Mesenchymal stem cell (in vitro differentiated cells and primary cell): ENCODE measurements around the gene SORBS1.

ENCODE experiments used
- DNase-seq: peaks from one replicate; pipeline ENCODE4 v3.0.0-alpha.2; 2013
- H2AFZ ChIP-seq: one replicate; pipeline ENCODE4 v1.6.1; 2013; ENCODE audit warnings: low read depth, mild to moderate bottlenecking, control low read depth, inconsistent platforms, low read length, moderate library complexity
- H2AK5ac ChIP-seq: 2 replicates; pipeline ENCODE4 v1.6.1; 2013; ENCODE audit warnings: low read length, moderate library complexity, mild to moderate bottlenecking, inconsistent platforms; ENCODE audit not compliant: severe bottlenecking
- H2BK120ac ChIP-seq: one replicate; pipeline ENCODE4 v1.6.1; 2013; ENCODE audit warnings: low read depth, mild to moderate bottlenecking, inconsistent platforms, low read length, moderate library complexity
- H2BK12ac ChIP-seq, 2 experiments: one replicate each; pipeline ENCODE4 v1.6.1; 2013; ENCODE audit warnings: inconsistent platforms in 2 of 2, low read length in 2 of 2, mild to moderate bottlenecking in 2 of 2, moderate library complexity in 2 of 2, control low read depth in 1 of 2
- H2BK15ac ChIP-seq: one replicate; pipeline ENCODE4 v1.6.1; 2013; ENCODE audit warnings: mild to moderate bottlenecking, low read depth, inconsistent platforms; ENCODE audit not compliant: poor library complexity, severe bottlenecking
- H2BK5ac ChIP-seq: 2 replicates; pipeline ENCODE4 v1.6.1; 2013; ENCODE audit warnings: low read depth, mild to moderate bottlenecking, low read length, control low read depth, inconsistent platforms; ENCODE audit not compliant: poor library complexity, severe bottlenecking
- H3K14ac ChIP-seq, 2 experiments: one replicate each; pipeline ENCODE4 v1.6.1; 2013; ENCODE audit warnings: inconsistent platforms in 2 of 2, low read length in 2 of 2, control low read depth in 1 of 2, mild to moderate bottlenecking in 1 of 2, moderate library complexity in 1 of 2
- H3K18ac ChIP-seq, 2 experiments: one replicate each; pipeline ENCODE4 v1.6.1; 2013; ENCODE audit warnings: inconsistent platforms in 2 of 2, low read length in 2 of 2, control low read depth in 1 of 2, low read depth in 1 of 2, mild to moderate bottlenecking in 1 of 2
- H3K23ac ChIP-seq, 2 experiments: one replicate each; pipeline ENCODE4 v1.6.1; 2013; ENCODE audit warnings: inconsistent platforms in 2 of 2, low read length in 2 of 2, mild to moderate bottlenecking in 2 of 2, moderate library complexity in 2 of 2, control low read depth in 1 of 2
- H3K27ac ChIP-seq: 2 replicates; pipeline ENCODE4 v1.5.1; 2013; ENCODE audit warnings: mild to moderate bottlenecking, moderate library complexity, low read length, control low read depth, inconsistent platforms; ENCODE audit not compliant: poor library complexity, severe bottlenecking
- H3K27me3 ChIP-seq, 2 experiments: 2 replicates each; pipeline versions ENCODE4 v1.6.1 to v1.7.0; 2013; ENCODE audit warnings: low read length in 2 of 2, mild to moderate bottlenecking in 2 of 2, moderate library complexity in 2 of 2, control low read depth in 1 of 2, inconsistent platforms in 1 of 2; ENCODE audit not compliant: control insufficient read depth in 1 of 2, insufficient read depth in 1 of 2
- H3K36me3 ChIP-seq, 2 experiments: 2 replicates each; pipeline versions ENCODE4 v1.6.1 to v1.7.0; 2013; ENCODE audit warnings: low read length in 2 of 2, control low read depth in 1 of 2, inconsistent platforms in 1 of 2, low read depth in 1 of 2, mild to moderate bottlenecking in 1 of 2; ENCODE audit not compliant: insufficient read depth in 2 of 2, control insufficient read depth in 1 of 2
- H3K4ac ChIP-seq, 2 experiments: one replicate each; pipeline ENCODE4 v1.6.1; 2013; ENCODE audit warnings: inconsistent platforms in 2 of 2, low read length in 2 of 2, mild to moderate bottlenecking in 2 of 2, moderate library complexity in 2 of 2, control low read depth in 1 of 2, low read depth in 1 of 2
- H3K4me1 ChIP-seq: 2 replicates; pipeline ENCODE4 v1.6.1; 2013; ENCODE audit warnings: low read depth, low read length, control low read depth; ENCODE audit not compliant: control insufficient read depth, insufficient read depth
- H3K4me2 ChIP-seq: 2 replicates; pipeline ENCODE4 v1.6.1; 2013; ENCODE audit warnings: low read length, mild to moderate bottlenecking, inconsistent platforms; ENCODE audit not compliant: poor library complexity, severe bottlenecking
- H3K4me3 ChIP-seq, 2 experiments: 2 replicates each; pipeline versions ENCODE4 v1.5.1 to v1.7.0; 2013; ENCODE audit warnings: low read length in 2 of 2, mild to moderate bottlenecking in 2 of 2, control low read depth in 1 of 2, low read depth in 1 of 2; ENCODE audit not compliant: insufficient read depth in 1 of 2
- H3K79me1 ChIP-seq: replicated peaks from 2 replicates; pipeline ENCODE4 v1.6.1; 2013; ENCODE audit warnings: mild to moderate bottlenecking, control low read depth, low read length, inconsistent platforms; ENCODE audit not compliant: poor library complexity, severe bottlenecking
- H3K9ac ChIP-seq: 2 replicates; pipeline ENCODE4 v1.7.0; 2013; ENCODE audit warnings: mild to moderate bottlenecking, low read length, moderate library complexity
- H3K9me3 ChIP-seq: 2 replicates; pipeline ENCODE4 v1.7.0; 2013; ENCODE audit warnings: mild to moderate bottlenecking, low read length; ENCODE audit not compliant: control insufficient read depth
- H4K8ac ChIP-seq: one replicate; pipeline ENCODE4 v1.6.1; 2013; ENCODE audit warnings: inconsistent platforms, mild to moderate bottlenecking, low read length, moderate library complexity
- H4K91ac ChIP-seq: one replicate; pipeline ENCODE4 v1.6.1; 2013; ENCODE audit warnings: mild to moderate bottlenecking, low read length, inconsistent platforms
- WGBS: methylation state at CpG from one replicate; pipeline ENCODE4 v1.1.7; 2013; ENCODE audit warnings: mixed read lengths; 5-methylcytosine and 5-hydroxymethylcytosine counted together

Gene SORBS1

DNA sequence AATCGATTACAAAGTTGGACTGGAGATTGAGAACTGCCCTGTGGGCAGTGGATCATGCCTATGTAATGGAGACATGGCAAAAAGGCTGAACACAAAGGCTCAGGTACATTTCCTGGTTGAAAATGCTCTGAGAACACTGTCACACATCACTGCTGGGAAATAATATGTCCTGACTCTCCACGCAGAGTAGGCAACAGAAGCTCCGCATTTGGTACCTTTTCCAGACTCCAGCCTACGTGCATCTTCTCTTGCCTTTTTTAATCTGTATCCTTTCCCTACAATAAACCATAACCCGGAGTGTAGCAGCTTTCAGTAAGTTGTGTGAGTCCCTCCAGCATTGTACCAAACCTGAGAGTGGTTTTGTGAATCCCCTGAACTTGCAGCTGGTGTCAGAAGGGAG lies 134.7 kb downstream of the SORBS1 start:
- Histone ChIP-seq H2BK15ac (no peak overlapping the region), H3K14ac (no peak overlapping the region), H2BK12ac (no peak overlapping the region), H3K79me1 (no peaks in the 10 kb centered on the region), H3K4me1 (no peaks in the 10 kb centered on the region), H2BK5ac (no peak overlapping the region), H3K27ac (no peak overlapping the region), H2BK120ac (no peak overlapping the region), H3K4me3 (no peak overlapping the region), H3K9me3 (no peaks in the 10 kb centered on the region), H3K23ac (no peak overlapping the region), H4K8ac (no peak overlapping the region), H3K9ac (no peak overlapping the region), H3K36me3 (no peaks in the 10 kb centered on the region), H3K18ac (no peak overlapping the region), H4K91ac (no peak overlapping the region), H2AK5ac (no peak overlapping the region), H3K4ac (no peak overlapping the region), H2AFZ (no peak overlapping the region), H3K27me3 (peaks cover 0 to 24% of the 10 kb centered on the region in 2 experiments), H3K4me2 (no peak overlapping the region)
- no peak for DNase-seq
- 81% methylated on average over 5 of the region's 5 CpGs for WGBS

DNA sequence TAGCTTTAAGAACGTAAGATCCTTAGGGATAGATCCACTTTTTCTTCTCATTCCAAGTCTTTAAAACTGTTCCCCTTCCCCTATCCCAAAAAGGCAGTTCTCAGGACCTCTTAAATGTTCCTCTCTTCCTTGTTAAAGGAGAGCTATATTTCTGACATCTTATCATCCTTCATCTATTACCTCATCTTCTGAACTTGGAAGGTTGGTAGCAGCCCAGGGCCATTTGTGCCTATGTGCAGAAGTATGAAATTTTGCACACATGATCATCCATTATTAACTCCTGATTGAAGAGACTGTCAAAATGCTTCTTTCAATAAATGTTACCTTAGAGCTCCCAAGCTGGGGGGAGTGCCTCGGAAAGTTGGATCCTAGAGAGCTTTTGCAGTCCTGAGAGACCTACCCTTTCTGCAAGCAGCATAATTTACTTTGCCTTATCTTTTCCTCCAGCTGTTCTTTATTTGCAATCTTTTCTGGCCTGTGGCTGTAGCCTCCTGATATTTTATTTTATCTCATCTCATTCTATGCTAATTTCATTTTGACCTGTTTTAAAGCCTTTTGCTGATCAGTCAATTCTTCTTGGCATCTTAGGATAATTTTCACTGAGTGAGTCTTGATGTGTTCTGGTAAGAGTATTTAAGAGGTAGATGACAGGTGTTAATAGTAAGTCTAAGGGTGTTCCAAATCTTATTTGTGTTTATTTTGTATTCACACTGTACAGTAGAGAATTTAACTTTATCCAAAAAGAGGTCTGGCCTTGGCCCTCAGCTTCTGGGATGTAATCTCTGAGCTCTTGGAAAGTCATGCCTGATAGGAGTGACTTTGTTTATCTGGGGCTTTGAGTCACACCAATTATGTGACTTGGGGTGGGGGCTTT lies 135.3 kb downstream of the SORBS1 start:
- H2BK15ac ChIP-seq: no peak overlapping the region
- H2BK5ac ChIP-seq: no peak overlapping the region
- no peak overlapping the region for H3K23ac ChIP-seq
- no peak overlapping the region for H4K91ac ChIP-seq
- WGBS: 83% methylated on average over 2 of the region's 2 CpGs
- H4K8ac ChIP-seq: no peak overlapping the region
- H3K18ac ChIP-seq: no peak overlapping the region
- H3K4ac ChIP-seq: no peak overlapping the region
- H3K27ac ChIP-seq: no peak overlapping the region
- H2AFZ ChIP-seq: no peak overlapping the region
- no peaks in the 10 kb centered on the region for H3K4me1 ChIP-seq
- H3K9ac ChIP-seq: no peak overlapping the region
- no peak overlapping the region for H2BK12ac ChIP-seq
- DNase-seq: no peak
- H3K9me3 ChIP-seq: no peaks in the 10 kb centered on the region
- H2AK5ac ChIP-seq: no peak overlapping the region
- H2BK120ac ChIP-seq: no peak overlapping the region
- H3K14ac ChIP-seq: no peak overlapping the region
- no peak overlapping the region for H3K4me3 ChIP-seq
- no peaks in the 10 kb centered on the region for H3K36me3 ChIP-seq
- H3K27me3 ChIP-seq: peaks cover 0 to 28% of the 10 kb centered on the region in 2 experiments
- no peaks in the 10 kb centered on the region for H3K79me1 ChIP-seq
- H3K4me2 ChIP-seq: no peak overlapping the region

DNA sequence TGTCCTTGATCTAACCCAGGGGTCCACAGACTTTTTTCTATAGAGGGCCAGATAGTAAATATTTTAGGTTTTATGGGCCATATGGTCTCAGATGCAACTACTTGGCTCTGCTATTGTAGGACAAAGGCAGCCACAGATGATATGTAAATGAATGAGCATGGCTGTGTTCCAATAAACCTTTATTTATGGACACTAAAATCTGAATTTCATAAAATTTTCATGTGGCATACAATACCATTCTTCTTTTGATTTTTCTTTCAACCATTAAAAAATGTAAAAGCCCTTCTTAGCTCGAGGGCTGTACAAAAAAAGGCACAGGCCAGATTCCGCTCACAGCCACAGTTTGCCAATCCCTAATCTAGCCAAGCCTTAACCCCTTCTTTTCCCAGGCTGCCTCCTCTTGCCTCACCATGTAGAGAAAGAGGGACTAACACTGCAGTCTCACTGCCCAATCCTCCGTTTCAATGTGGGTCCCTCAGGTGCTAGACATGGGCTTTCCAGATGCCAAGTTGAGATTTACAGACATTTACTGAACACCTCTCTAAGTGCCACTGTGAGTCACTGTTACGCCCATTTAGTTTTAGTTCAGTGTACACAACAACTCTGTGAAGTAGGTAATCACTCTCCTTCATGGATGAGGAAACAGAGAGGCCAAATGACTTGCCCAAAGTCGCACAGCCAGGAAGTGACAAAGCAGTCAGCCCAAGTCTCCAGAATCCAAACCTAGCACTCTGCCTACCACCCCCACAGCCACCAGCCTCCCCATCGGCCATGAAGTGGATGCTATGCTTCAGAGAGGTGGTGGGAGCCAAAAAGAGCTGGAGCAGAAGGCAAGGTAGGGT lies 137.8 kb downstream of the SORBS1 start:
- H3K4me1 ChIP-seq: no peaks in the 10 kb centered on the region
- H3K36me3 ChIP-seq: no peaks in the 10 kb centered on the region
- no peak for DNase-seq
- no peak overlapping the region for H2BK15ac ChIP-seq
- H3K23ac ChIP-seq: no peak overlapping the region
- H3K9me3 ChIP-seq: no peaks in the 10 kb centered on the region
- WGBS: 85% methylated on average over 6 of the region's 6 CpGs
- H2BK5ac ChIP-seq: no peak overlapping the region
- no peaks in the 10 kb centered on the region for H3K79me1 ChIP-seq
- no peak overlapping the region for H3K4me3 ChIP-seq
- H3K14ac ChIP-seq: no peak overlapping the region
- H4K8ac ChIP-seq: no peak overlapping the region
- H3K27ac ChIP-seq: no peak overlapping the region
- no peak overlapping the region for H3K9ac ChIP-seq
- peaks cover 0 to 36% of the 10 kb centered on the region in 2 experiments for H3K27me3 ChIP-seq
- H3K18ac ChIP-seq: no peak overlapping the region
- H3K4me2 ChIP-seq: no peak overlapping the region
- no peak overlapping the region for H3K4ac ChIP-seq
- H2BK120ac ChIP-seq: no peak overlapping the region
- H2AK5ac ChIP-seq: no peak overlapping the region
- no peak overlapping the region for H4K91ac ChIP-seq
- H2BK12ac ChIP-seq: no peak overlapping the region
- no peak overlapping the region for H2AFZ ChIP-seq

DNA sequence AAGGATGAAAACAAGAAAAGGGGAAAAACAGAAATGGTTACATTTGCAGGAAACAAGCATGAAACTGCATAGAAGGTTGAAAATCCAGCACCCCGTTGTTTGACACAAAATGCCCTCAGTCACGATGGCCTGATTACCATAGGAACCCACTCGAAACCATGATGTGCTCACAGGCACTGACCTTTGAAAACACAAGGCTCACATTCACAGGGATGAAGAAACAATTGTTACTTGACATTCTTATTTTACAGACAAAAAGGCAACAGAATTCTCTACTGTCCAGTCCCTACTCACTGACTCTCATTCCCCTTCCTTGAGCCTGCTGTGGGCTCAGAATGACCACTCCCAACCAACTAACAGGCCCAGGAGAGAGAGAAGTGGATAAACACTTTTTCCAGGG lies 138.9 kb downstream of the SORBS1 start:
- Histone ChIP-seq H3K36me3 (no peaks in the 10 kb centered on the region), H2AFZ (no peak overlapping the region), H3K27me3 (peaks cover 0 to 35% of the 10 kb centered on the region in 2 experiments), H3K23ac (no peak overlapping the region), H3K18ac (no peak overlapping the region), H3K4me2 (no peak overlapping the region), H3K4me3 (no peak overlapping the region), H3K9me3 (no peaks in the 10 kb centered on the region), H2BK12ac (no peak overlapping the region), H2BK120ac (no peak overlapping the region), H3K27ac (no peak overlapping the region), H4K8ac (no peak overlapping the region), H2AK5ac (no peak overlapping the region), H3K4me1 (no peaks in the 10 kb centered on the region), H3K4ac (no peak overlapping the region), H3K14ac (no peak overlapping the region), H2BK5ac (no peak overlapping the region), H3K9ac (no peak overlapping the region), H2BK15ac (no peak overlapping the region), H4K91ac (no peak overlapping the region), H3K79me1 (no peaks in the 10 kb centered on the region)
- DNase-seq: no peak
- whole genome bisulfite sequencing: 73% methylated on average over 3 of the region's 3 CpGs
